ENCODE data around the gene SEC14L2. TPM values are rescaled to one million over a fixed set of nuclear protein-coding genes. Genes with fewer than 3 reads are reported as not detected.

Gene SEC14L2
- total RNA-seq, 1 experiment from 2014 or later, result 33.5 TPM

GRCh38 chr22:30470655-30471054 is 73.8 kb downstream of the SEC14L2 start:
- H3K27me3 ChIP-seq (ENCODE audit: insufficient read depth, low read length), result peaks cover 14% of the 10 kb centered on the region; the same call in 1 of the 2 replicates
- H3K36me3 ChIP-seq (ENCODE audit: control insufficient read depth in 1 of 2, insufficient read depth in 2 of 2, low read length in 2 of 2), result no peaks in the 10 kb centered on the region
- H3K9me3 ChIP-seq (ENCODE audit: control insufficient read depth in 1 of 2, insufficient read depth in 1 of 2, low read depth in 1 of 2, low read length in 2 of 2), result no peaks in the 10 kb centered on the region
- BruUV-seq (replicated peaks), result no TSS peak
- DNase-seq (ENCODE audit: low read depth, low spot score), result no peak
- no peak overlapping the region for H3K4me2 ChIP-seq (ENCODE audit: low read length)
- intact Hi-C loops (cut with micrococcal nuclease), result no loop called here
- H3K9me2 ChIP-seq (ENCODE audit: insufficient read depth), result no peaks in the 10 kb centered on the region
- no peak for TF ChIP-seq ZNF274 (IDR thresholded peaks at IDR 0.05; ENCODE audit: low read depth, low read length)
- no peak for TF ChIP-seq SP1 (IDR thresholded peaks at IDR 0.05; ENCODE audit: low read depth)
- no peak for TF ChIP-seq SIN3A (IDR thresholded peaks at IDR 0.05; ENCODE audit: low read depth)
- no peak for TF ChIP-seq MAX (IDR thresholded peaks at IDR 0.05)
- TF ChIP-seq ELF1 (IDR thresholded peaks at IDR 0.05; ENCODE audit: borderline replicate concordance, low read depth), result no peak
- no peak for TF ChIP-seq JUND (IDR thresholded peaks at IDR 0.05)
- no peak for TF ChIP-seq RAD21 (IDR thresholded peaks at IDR 0.05; ENCODE audit: low read depth)
- TF ChIP-seq CTCF (IDR thresholded peaks at IDR 0.05 in 2 of 3, conservative IDR thresholded peaks at IDR 0.05 in 1 of 3; ENCODE audit: borderline replicate concordance in 1 of 3, insufficient read depth in 1 of 3, low read depth in 2 of 3, low read length in 2 of 3), result no peak
- no peak for TF ChIP-seq REST (IDR thresholded peaks at IDR 0.05; ENCODE audit: low read depth)
- H3K4me1 ChIP-seq (ENCODE audit: control insufficient read depth in 1 of 2, insufficient read depth in 2 of 2, low read length in 2 of 2), result no peaks in the 10 kb centered on the region
- ChIA-PET CTCF (no interaction called here), RAD21 (ENCODE audit: low non-redundant PET in 1 of 2, low total read pairs in 2 of 2, uncharacterized antibody in 2 of 2, unreplicated experiment in 2 of 2) (no interaction called here), POLR2A (no interaction called here)
- no peaks in the 10 kb centered on the region for H3K79me2 ChIP-seq (ENCODE audit: insufficient read depth, low read length)
- no peak overlapping the region for H3K4me3 ChIP-seq (replicated peaks in 1 of 2; ENCODE audit: low read depth in 1 of 2, low read length in 2 of 2)
- H3K9ac ChIP-seq (ENCODE audit: low read length), result no peak overlapping the region
- ATAC-seq, result no peak
- no peak overlapping the region for H3K27ac ChIP-seq (ENCODE audit: low read depth, low read length)
- no peaks in the 10 kb centered on the region for H4K20me1 ChIP-seq (ENCODE audit: insufficient read depth)
- H2AFZ ChIP-seq (ENCODE audit: low read depth, low read length, poor library complexity, severe bottlenecking), result no peak overlapping the region

All from HCT116 (cell line).